Measurements from ENCODE around the gene COPZ2.

COPZ2 gene

DNA sequence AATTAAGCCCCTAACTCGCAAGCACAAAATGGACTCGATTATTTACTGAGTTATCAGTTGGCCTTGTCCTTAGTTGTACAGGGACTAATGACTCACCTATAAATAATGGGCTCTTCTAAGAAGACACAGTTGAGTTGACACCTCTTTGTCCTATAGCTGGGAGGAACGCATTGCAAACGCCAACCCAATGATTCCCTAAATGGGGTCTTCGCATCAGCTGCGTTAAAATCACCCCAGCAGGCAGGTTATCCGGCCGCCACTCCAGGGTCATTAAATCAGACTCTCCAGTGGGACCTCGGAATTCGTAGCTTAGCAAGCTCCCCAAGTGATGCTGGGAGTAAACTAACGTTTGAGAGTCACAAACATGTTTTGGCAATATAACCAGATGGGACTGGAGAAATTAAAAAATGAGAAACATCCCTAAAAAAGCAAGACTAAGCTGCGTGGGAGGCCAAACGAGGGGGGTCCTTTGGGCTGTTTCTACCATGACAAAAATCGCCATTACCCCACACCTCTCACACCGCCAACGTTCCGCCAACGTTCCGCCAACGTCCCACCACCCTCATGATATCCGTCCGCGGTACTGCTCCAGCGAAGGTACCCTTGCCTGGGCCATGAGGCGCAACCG is 9.6 kb upstream of the COPZ2 start:
- H3K4me3 ChIP-seq (ENCODE audit: low read length, poor library complexity, severe bottlenecking) = peak overlapping the region; percentile 81
- TF ChIP-seq, protein P1, sequence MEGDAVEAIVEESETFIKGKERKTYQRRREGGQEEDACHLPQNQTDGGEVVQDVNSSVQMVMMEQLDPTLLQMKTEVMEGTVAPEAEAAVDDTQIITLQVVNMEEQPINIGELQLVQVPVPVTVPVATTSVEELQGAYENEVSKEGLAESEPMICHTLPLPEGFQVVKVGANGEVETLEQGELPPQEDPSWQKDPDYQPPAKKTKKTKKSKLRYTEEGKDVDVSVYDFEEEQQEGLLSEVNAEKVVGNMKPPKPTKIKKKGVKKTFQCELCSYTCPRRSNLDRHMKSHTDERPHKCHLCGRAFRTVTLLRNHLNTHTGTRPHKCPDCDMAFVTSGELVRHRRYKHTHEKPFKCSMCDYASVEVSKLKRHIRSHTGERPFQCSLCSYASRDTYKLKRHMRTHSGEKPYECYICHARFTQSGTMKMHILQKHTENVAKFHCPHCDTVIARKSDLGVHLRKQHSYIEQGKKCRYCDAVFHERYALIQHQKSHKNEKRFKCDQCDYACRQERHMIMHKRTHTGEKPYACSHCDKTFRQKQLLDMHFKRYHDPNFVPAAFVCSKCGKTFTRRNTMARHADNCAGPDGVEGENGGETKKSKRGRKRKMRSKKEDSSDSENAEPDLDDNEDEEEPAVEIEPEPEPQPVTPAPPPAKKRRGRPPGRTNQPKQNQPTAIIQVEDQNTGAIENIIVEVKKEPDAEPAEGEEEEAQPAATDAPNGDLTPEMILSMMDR (conservative IDR thresholded peaks at IDR 0.05; ENCODE audit: low read length) = no peak
- no peak for TF ChIP-seq EZH2phosphoT487 (IDR thresholded peaks at IDR 0.05; ENCODE audit: borderline replicate concordance)
- peaks cover 53% of the 10 kb centered on the region for H3K4me1 ChIP-seq (ENCODE audit: insufficient read depth, low read length, poor library complexity, severe bottlenecking)
- H3K4me2 ChIP-seq (ENCODE audit: low read depth, low read length, poor library complexity, severe bottlenecking) = peak overlapping the region; percentile 87
- H3K36me3 ChIP-seq (ENCODE audit: insufficient read depth, low read length) = peaks cover 13% of the 10 kb centered on the region; the same call in 1 of the 2 replicates
- H3K9me2 ChIP-seq (replicated peaks; ENCODE audit: low read depth, low read length) = no peaks in the 10 kb centered on the region
- no peaks in the 10 kb centered on the region for H3K9me3 ChIP-seq (ENCODE audit: insufficient read depth, low read depth, low read length)
- H3K27me3 ChIP-seq (ENCODE audit: insufficient read depth, low read length, poor library complexity, severe bottlenecking) = no peaks in the 10 kb centered on the region
- H3K79me2 ChIP-seq (ENCODE audit: insufficient read depth, low read length) = peaks cover 62% of the 10 kb centered on the region
- H2AFZ ChIP-seq (ENCODE audit: low read length) = peak overlapping the region; percentile 74
- H4K20me1 ChIP-seq (ENCODE audit: insufficient read depth, low read length, poor library complexity, severe bottlenecking) = peaks cover 33% of the 10 kb centered on the region
- H3F3A ChIP-seq (ENCODE audit: low read depth) = no peaks in the 10 kb centered on the region
- H3K9ac ChIP-seq (ENCODE audit: low read depth, low read length, poor library complexity, severe bottlenecking) = peak overlapping the region; percentile 94

DNA sequence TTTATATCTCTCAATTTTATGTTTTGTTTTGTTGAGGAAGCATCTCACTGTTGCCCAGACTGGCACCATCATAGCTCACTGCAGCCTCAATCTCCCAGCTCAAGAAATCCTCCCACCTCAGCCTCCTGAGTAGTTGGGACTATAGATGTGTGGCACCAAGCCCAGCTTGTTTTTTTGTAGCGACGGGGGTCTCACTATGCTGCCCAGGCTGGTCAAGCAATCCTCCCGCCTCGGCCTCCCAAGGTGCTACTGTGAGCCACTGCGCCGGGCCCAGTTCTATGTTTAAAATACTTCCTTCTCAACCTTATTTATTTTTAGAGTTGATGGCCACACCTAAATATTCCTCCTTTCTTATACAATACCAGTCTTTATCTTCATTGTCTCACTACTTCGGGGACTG is 8.7 kb upstream of the COPZ2 start:
- peak overlapping the region; percentile 94 for H3K9ac ChIP-seq (ENCODE audit: low read depth, low read length, poor library complexity, severe bottlenecking)
- H3K9me2 ChIP-seq (replicated peaks; ENCODE audit: low read depth, low read length) = no peaks in the 10 kb centered on the region
- peaks cover 52% of the 10 kb centered on the region for H3K79me2 ChIP-seq (ENCODE audit: insufficient read depth, low read length)
- H3K27me3 ChIP-seq (ENCODE audit: insufficient read depth, low read length, poor library complexity, severe bottlenecking) = no peaks in the 10 kb centered on the region
- peak overlapping the region; percentile 87 for H3K4me2 ChIP-seq (ENCODE audit: low read depth, low read length, poor library complexity, severe bottlenecking)
- H3K4me3 ChIP-seq (ENCODE audit: low read length, poor library complexity, severe bottlenecking) = peak overlapping the region; percentile 81
- no peaks in the 10 kb centered on the region for H3K9me3 ChIP-seq (ENCODE audit: insufficient read depth, low read depth, low read length)
- H3F3A ChIP-seq (ENCODE audit: low read depth) = no peaks in the 10 kb centered on the region
- H3K36me3 ChIP-seq (ENCODE audit: insufficient read depth, low read length) = peaks cover 9% of the 10 kb centered on the region; the same call in 1 of the 2 replicates
- H3K4me1 ChIP-seq (ENCODE audit: insufficient read depth, low read length, poor library complexity, severe bottlenecking) = peaks cover 45% of the 10 kb centered on the region
- no peak overlapping the region for H2AFZ ChIP-seq (ENCODE audit: low read length)
- peaks cover 23% of the 10 kb centered on the region for H4K20me1 ChIP-seq (ENCODE audit: insufficient read depth, low read length, poor library complexity, severe bottlenecking)
- TF ChIP-seq, protein P1 (conservative IDR thresholded peaks at IDR 0.05; ENCODE audit: low read length) = no peak
- TF ChIP-seq EZH2phosphoT487 (IDR thresholded peaks at IDR 0.05; ENCODE audit: borderline replicate concordance) = no peak

DNA sequence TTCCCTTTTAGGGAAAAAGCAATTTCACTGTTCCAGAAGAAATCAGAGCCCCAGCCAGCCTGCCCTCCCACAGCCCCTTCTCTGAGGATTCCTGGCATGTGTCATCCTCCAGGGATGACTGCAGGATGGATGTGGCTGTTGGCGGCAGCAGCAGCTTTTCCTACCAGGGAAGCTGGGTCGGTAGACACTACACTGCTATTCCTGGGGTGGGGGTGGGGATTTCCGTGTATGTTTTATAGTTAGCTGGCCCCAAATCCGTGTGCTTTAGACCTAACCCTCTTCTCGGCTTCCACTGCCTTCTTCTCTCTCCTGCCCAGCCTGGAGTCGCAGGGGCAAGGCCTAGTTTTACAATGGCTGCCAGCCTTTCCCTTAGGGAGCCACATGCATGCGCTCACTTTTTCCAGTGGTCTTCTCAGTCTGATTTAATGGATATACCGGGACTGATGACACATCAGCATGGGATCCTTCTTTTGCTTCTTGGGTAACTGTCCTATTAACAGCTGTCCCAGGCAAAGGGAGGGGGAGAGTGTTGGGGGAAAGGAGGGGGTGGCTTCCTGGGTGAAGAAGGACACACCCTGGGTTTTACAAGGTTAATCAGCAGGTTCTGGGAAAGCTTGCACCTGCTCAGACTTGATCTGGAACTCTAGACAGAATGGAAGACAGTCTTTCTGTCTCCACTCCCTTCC is 7.9 kb upstream of the COPZ2 start:
- Histone ChIP-seq H3K79me2 (ENCODE audit: insufficient read depth, low read length) (peaks cover 44% of the 10 kb centered on the region), H3K9me2 (replicated peaks; ENCODE audit: low read depth, low read length) (no peaks in the 10 kb centered on the region), H3K9ac (ENCODE audit: low read depth, low read length, poor library complexity, severe bottlenecking) (peak overlapping the region; percentile 94), H3K4me3 (ENCODE audit: low read length, poor library complexity, severe bottlenecking) (peak overlapping the region; percentile 81), H3K27me3 (ENCODE audit: insufficient read depth, low read length, poor library complexity, severe bottlenecking) (no peaks in the 10 kb centered on the region), H2AFZ (ENCODE audit: low read length) (no peak overlapping the region), H3K36me3 (ENCODE audit: insufficient read depth, low read length) (peaks cover 1% of the 10 kb centered on the region; the same call in 1 of the 2 replicates), H3K4me1 (ENCODE audit: insufficient read depth, low read length, poor library complexity, severe bottlenecking) (peaks cover 36% of the 10 kb centered on the region), H3F3A (ENCODE audit: low read depth) (0 out of 2 replicates have a peak, but pooled peaks cover 2% of the 10 kb centered on the region), H3K4me2 (ENCODE audit: low read depth, low read length, poor library complexity, severe bottlenecking) (peak overlapping the region; percentile 87), H3K9me3 (ENCODE audit: insufficient read depth, low read depth, low read length) (no peaks in the 10 kb centered on the region), H4K20me1 (ENCODE audit: insufficient read depth, low read length, poor library complexity, severe bottlenecking) (peaks cover 15% of the 10 kb centered on the region)
- no peak for TF ChIP-seq EZH2phosphoT487 (IDR thresholded peaks at IDR 0.05; ENCODE audit: borderline replicate concordance)
- TF ChIP-seq, protein P1 (conservative IDR thresholded peaks at IDR 0.05; ENCODE audit: low read length) = no peak

Data from Loucy (cell line).